ENCODE measurements around the gene TSPAN15.

The TSPAN15 gene

DNA sequence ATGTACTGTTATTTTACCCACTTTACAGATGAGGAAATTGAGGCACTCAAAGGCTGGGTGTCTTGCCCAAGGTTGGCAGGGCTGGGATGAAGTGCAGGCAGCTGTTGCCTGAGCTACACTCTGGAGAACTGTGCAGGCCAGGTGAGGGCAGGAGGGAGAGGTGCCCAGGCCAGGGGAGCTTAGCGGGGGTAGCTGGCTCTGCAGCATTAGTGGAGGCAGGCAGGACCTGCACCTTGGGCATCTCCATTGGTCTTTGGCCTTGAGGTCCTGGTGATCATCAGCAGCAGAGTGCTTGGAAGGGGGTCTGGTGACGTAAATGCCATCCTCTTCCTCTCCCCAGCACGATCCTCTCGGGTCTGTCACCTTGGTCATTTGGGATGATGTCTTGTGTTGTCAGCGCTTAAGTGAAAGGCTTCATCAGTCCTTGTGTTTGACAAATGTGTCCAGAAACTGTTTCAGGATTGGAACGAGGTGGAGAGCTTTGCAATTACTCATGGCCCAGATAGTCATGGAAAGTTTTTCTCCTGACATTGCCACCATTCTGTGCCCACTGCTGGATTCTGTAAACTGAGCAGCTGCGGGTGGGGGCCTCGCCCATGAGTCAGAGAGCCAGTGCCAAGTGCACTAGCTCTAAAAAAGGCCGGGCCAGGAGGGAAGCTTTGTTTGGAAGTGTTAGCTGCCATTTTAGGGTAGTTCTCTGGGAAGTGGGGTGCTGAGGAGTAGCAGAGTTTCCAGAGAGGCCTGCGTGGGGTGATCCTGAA, 47.6 kb downstream of the TSPAN15 start:
- H3K4me3 ChIP-seq (ENCODE audit: low read length in 2 of 2): no peak overlapping the region
- peaks cover 35 to 37% of the 10 kb centered on the region in 2 donors for H3K36me3 ChIP-seq (ENCODE audit: control insufficient read depth in 2 of 2, insufficient read depth in 2 of 2, low read length in 2 of 2)
- no peaks in the 10 kb centered on the region for H3K9me3 ChIP-seq (ENCODE audit: control insufficient read depth in 2 of 2, low read length in 2 of 2)
- no peak overlapping the region for H3K27ac ChIP-seq (ENCODE audit: low read depth in 2 of 2, low read length in 2 of 2)
- no peaks in the 10 kb centered on the region for H3K4me1 ChIP-seq (ENCODE audit: control insufficient read depth in 2 of 2, insufficient read depth in 2 of 2, low read length in 2 of 2)
- no peak overlapping the region for H3K9ac ChIP-seq (ENCODE audit: low read depth in 1 of 2, low read length in 2 of 2)
- H3K27me3 ChIP-seq (ENCODE audit: control insufficient read depth in 2 of 2, insufficient read depth in 2 of 2, low read length in 2 of 2): no peaks in the 10 kb centered on the region

DNA sequence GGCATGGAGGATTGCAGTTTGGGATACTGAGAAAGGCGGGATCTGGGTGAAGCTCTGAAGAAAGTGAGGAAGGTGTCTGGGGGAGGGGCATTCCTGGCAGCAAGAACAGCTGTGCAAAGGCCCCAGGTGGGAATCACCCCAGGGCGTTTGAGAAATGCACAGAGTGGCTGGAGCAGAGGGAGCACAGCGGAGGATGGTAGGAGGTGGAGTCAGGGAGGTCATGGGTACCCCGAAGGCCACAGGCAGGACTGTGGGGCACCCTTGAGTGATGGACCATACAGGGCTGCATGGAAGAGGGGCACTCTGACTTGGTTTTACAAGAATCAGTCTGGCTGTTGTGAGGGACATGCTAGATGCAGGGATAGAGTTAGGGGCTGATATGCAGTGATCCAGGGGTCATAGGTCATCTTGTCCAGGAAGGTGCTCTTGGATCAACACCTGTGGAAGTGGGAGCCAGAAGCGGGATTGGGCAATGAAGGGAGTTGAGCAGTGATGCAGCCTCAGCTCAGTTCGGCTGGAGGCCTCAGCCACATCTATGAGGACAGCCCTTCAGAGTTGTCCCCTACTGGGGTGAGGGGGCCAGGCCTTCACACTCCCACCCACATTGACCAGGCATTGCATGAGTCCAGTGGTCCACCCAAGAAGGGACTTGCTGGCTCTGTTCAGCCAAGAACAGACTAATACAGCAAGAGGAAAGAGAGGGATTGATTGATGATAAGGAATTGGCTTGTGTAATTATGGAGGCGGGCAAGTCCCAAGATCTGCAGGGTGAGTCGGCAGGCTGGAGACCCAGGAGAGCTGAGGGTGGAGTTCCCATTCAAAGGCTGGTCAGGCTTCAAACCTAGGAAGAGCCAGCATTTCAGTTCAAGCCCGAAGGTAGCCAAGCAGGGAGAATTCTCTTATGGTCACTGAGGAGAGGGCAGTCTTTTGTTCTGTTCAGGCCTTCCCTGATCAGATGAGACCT, 48.7 kb downstream of the TSPAN15 start:
- no peaks in the 10 kb centered on the region for H3K27me3 ChIP-seq (ENCODE audit: control insufficient read depth in 2 of 2, insufficient read depth in 2 of 2, low read length in 2 of 2)
- no peak overlapping the region for H3K9ac ChIP-seq (ENCODE audit: low read depth in 1 of 2, low read length in 2 of 2)
- no peaks in the 10 kb centered on the region for H3K4me1 ChIP-seq (ENCODE audit: control insufficient read depth in 2 of 2, insufficient read depth in 2 of 2, low read length in 2 of 2)
- peaks cover 37 to 39% of the 10 kb centered on the region in 2 donors for H3K36me3 ChIP-seq (ENCODE audit: control insufficient read depth in 2 of 2, insufficient read depth in 2 of 2, low read length in 2 of 2)
- H3K27ac ChIP-seq (ENCODE audit: low read depth in 2 of 2, low read length in 2 of 2): no peak overlapping the region
- H3K4me3 ChIP-seq (ENCODE audit: low read length in 2 of 2): no peak overlapping the region
- no peaks in the 10 kb centered on the region for H3K9me3 ChIP-seq (ENCODE audit: control insufficient read depth in 2 of 2, low read length in 2 of 2)

DNA sequence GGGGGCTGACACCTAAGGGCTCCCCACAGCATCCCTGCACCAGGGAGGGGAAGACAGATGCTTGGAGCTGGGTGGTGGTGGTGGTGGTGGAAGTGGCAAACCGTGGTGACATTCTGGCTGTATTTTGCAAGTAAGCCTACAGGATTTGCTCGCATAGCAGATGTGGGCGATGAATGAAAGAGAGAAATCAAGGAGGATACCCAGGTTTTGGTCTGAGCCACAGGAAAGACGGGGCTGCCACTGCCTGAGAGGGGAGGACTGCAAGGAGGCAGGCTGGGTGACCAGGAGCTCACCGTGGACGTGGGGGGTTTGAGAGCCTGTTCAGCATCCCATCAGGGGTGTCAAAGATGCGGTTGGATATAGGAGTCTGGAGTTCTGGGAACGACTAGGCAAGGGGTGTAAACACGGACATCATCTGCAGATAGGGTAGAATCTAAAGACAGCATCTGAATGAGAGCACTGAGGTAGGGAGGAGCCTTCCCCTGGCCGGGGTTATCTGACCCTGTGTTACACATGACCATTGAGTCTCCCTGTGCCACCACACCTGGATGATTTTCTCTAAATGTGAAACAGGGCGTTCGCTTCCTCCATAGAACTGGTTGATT, 49.7 kb downstream of the TSPAN15 start:
- Histone ChIP-seq H3K9me3 (ENCODE audit: control insufficient read depth in 2 of 2, low read length in 2 of 2) (no peaks in the 10 kb centered on the region), H3K27me3 (ENCODE audit: control insufficient read depth in 2 of 2, insufficient read depth in 2 of 2, low read length in 2 of 2) (no peaks in the 10 kb centered on the region), H3K4me1 (ENCODE audit: control insufficient read depth in 2 of 2, insufficient read depth in 2 of 2, low read length in 2 of 2) (no peaks in the 10 kb centered on the region), H3K36me3 (ENCODE audit: control insufficient read depth in 2 of 2, insufficient read depth in 2 of 2, low read length in 2 of 2) (peaks cover 31 to 42% of the 10 kb centered on the region in 2 donors), H3K4me3 (ENCODE audit: low read length in 2 of 2) (no peak overlapping the region), H3K27ac (ENCODE audit: low read depth in 2 of 2, low read length in 2 of 2) (no peak overlapping the region), H3K9ac (ENCODE audit: low read depth in 1 of 2, low read length in 2 of 2) (no peak overlapping the region)

DNA sequence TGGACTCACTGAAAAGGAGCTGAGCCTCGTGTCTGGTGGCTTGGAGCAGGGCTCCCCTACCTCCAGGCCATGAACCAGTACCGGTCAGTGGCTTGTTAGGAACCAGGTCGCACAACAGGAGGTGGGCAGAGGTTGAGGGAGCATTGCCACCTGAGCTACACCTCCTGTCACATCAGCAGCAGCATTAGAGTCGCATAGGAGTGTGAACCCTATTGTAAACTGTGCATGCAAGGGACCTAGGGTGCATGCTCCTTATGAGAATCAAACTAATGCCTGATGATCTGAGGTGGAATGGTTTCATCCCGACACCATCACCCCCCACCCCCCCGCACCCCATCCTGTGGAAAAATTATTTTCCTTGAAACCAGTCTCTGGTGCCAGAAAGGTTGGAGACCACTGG, 50.4 kb downstream of the TSPAN15 start:
- H3K9me3 ChIP-seq (ENCODE audit: control insufficient read depth in 2 of 2, low read length in 2 of 2): no peaks in the 10 kb centered on the region
- peaks cover 31 to 38% of the 10 kb centered on the region in 2 donors for H3K36me3 ChIP-seq (ENCODE audit: control insufficient read depth in 2 of 2, insufficient read depth in 2 of 2, low read length in 2 of 2)
- no peaks in the 10 kb centered on the region for H3K27me3 ChIP-seq (ENCODE audit: control insufficient read depth in 2 of 2, insufficient read depth in 2 of 2, low read length in 2 of 2)
- H3K4me3 ChIP-seq (ENCODE audit: low read length in 2 of 2): no peak overlapping the region
- H3K9ac ChIP-seq (ENCODE audit: low read depth in 1 of 2, low read length in 2 of 2): no peak overlapping the region
- no peak overlapping the region for H3K27ac ChIP-seq (ENCODE audit: low read depth in 2 of 2, low read length in 2 of 2)
- no peaks in the 10 kb centered on the region for H3K4me1 ChIP-seq (ENCODE audit: control insufficient read depth in 2 of 2, insufficient read depth in 2 of 2, low read length in 2 of 2)

DNA sequence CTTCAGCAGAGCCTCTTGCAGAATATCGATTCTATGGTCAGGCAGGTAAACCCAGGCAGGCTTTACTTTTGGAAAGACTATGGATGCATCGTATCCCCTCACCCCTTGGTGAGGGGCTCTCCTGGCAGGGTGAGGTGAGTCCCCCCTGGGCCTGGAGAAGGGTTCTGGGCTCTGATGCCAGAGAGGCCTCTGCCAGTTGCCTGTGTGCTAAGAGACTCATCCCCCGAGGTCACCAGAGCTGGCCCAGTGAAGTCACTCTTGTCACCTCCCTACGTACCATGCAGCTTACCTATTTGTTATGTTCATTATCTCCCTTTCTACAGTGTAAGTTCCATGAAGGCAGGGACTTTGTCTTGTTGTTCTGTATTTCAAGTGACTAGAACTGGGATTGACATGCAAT, 51.3 kb downstream of the TSPAN15 start:
- no peaks in the 10 kb centered on the region for H3K27me3 ChIP-seq (ENCODE audit: control insufficient read depth in 2 of 2, insufficient read depth in 2 of 2, low read length in 2 of 2)
- peaks cover 5 to 6% of the 10 kb centered on the region in 2 donors for H3K4me1 ChIP-seq (ENCODE audit: control insufficient read depth in 2 of 2, insufficient read depth in 2 of 2, low read length in 2 of 2)
- no peak overlapping the region for H3K27ac ChIP-seq (ENCODE audit: low read depth in 2 of 2, low read length in 2 of 2)
- H3K9ac ChIP-seq (ENCODE audit: low read depth in 1 of 2, low read length in 2 of 2): no peak overlapping the region
- no peaks in the 10 kb centered on the region for H3K9me3 ChIP-seq (ENCODE audit: control insufficient read depth in 2 of 2, low read length in 2 of 2)
- H3K36me3 ChIP-seq (ENCODE audit: control insufficient read depth in 2 of 2, insufficient read depth in 2 of 2, low read length in 2 of 2): peaks cover 23 to 30% of the 10 kb centered on the region in 2 donors
- no peak overlapping the region for H3K4me3 ChIP-seq (ENCODE audit: low read length in 2 of 2)

DNA sequence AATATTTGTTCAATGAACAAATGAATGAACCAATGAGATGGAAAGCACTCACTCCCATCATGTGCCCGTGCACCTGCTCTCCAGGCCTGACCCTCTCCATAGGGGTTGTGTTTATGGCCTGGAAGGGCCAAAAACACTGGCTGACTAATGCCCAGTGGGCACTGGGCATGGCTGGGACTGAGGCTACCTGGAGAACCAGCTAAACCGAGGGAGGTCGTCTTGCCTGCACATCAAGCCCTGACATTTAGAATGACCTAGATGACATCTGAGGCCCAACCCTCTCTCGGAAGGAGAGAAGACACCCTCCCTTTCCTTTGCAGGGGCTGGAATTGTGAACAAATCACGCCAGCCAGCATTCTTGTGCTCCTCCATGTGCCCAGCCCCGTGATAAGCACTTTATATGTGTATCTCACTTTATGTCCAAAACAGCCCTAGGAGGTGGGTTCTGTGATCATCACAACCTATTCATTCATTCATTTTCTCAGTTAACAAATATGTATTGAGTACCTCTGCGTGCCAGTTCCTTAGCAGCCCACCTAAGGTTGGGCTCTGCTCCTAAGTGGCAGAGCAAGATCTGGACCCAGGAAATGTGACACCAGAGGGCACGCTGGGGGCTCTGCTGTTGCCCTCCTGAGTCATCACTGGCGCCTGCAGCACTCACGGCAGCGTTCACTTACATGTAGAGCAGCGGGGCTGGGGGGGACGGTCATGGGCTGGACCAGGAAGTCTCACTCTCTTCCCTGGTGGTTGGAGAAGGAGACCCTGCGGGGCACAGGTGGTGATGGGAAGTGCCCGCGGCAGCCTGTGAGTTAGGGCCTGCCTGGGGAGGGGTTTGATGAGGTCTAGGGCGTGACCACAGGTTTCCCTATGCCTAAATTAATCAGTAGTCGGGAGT, 52.0 kb downstream of the TSPAN15 start:
- H3K9me3 ChIP-seq (ENCODE audit: control insufficient read depth in 2 of 2, low read length in 2 of 2): no peaks in the 10 kb centered on the region
- H3K4me3 ChIP-seq (ENCODE audit: low read length in 2 of 2): no peak overlapping the region
- H3K27ac ChIP-seq (ENCODE audit: low read depth in 2 of 2, low read length in 2 of 2): no peak overlapping the region
- no peaks in the 10 kb centered on the region for H3K27me3 ChIP-seq (ENCODE audit: control insufficient read depth in 2 of 2, insufficient read depth in 2 of 2, low read length in 2 of 2)
- H3K4me1 ChIP-seq (ENCODE audit: control insufficient read depth in 2 of 2, insufficient read depth in 2 of 2, low read length in 2 of 2): peaks cover 7 to 8% of the 10 kb centered on the region in 2 donors
- peaks cover 23 to 30% of the 10 kb centered on the region in 2 donors for H3K36me3 ChIP-seq (ENCODE audit: control insufficient read depth in 2 of 2, insufficient read depth in 2 of 2, low read length in 2 of 2)
- H3K9ac ChIP-seq (ENCODE audit: low read depth in 1 of 2, low read length in 2 of 2): no peak overlapping the region

DNA sequence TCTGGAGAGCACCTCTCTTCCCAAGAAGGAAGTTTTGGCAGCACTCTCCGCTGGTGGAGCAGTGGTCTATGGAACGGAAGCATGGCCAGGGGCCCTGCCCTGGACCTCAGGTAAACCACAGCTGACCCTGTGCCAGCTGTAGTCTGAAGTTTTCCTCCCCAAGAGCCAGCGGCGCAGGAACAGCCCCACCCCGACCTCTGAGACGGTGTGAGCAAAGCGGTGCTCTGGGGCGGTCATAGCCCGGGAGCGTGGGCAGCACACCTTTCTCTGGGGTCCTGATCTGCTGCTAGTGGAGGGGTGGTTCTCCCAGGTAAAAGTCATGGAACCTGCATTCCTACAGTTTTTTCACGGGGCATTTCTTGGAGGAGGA, 52.6 kb downstream of the TSPAN15 start:
- Histone ChIP-seq H3K36me3 (ENCODE audit: control insufficient read depth in 2 of 2, insufficient read depth in 2 of 2, low read length in 2 of 2) (peaks cover 22 to 26% of the 10 kb centered on the region in 2 donors), H3K9ac (ENCODE audit: low read depth in 1 of 2, low read length in 2 of 2) (no peak overlapping the region), H3K4me3 (ENCODE audit: low read length in 2 of 2) (no peak overlapping the region), H3K27ac (ENCODE audit: low read depth in 2 of 2, low read length in 2 of 2) (no peak overlapping the region), H3K27me3 (ENCODE audit: control insufficient read depth in 2 of 2, insufficient read depth in 2 of 2, low read length in 2 of 2) (no peaks in the 10 kb centered on the region), H3K4me1 (ENCODE audit: control insufficient read depth in 2 of 2, insufficient read depth in 2 of 2, low read length in 2 of 2) (peaks cover 7 to 8% of the 10 kb centered on the region in 2 donors), H3K9me3 (ENCODE audit: control insufficient read depth in 2 of 2, low read length in 2 of 2) (no peaks in the 10 kb centered on the region)

DNA sequence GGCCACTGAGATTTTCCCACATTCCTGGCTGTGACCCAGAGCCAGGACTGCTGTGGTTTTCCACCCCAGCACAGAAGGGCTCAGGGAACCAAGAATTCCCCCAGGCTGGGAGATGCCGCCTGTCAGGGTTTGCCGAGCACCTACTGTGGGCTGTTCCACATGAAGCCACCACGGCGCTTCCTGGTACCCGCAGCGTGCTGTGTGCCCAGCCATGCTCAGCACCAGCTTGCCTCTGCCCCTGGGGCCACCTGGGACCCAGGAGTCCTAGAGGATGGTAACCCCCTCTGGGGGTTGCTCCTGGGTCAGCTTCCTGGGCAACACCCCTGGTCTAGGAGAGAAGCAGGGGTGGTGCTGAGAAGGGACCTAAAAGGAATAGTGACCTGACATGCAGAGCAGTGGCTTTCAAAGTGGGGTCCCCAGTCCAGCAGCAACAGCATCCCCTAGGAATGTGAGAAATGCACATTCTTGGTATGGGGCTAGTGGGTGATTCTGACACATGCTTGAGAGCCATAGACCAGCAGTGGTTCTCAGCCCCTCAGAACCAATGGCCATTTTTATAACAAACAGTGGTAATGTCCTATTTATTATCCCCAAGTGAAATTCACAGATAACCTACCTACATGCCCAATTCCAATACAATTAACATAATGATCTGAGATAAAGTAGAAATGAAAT, 53.4 kb downstream of the TSPAN15 start:
- Histone ChIP-seq H3K36me3 (ENCODE audit: control insufficient read depth in 2 of 2, insufficient read depth in 2 of 2, low read length in 2 of 2) (peaks cover 17 to 24% of the 10 kb centered on the region in 2 donors), H3K27me3 (ENCODE audit: control insufficient read depth in 2 of 2, insufficient read depth in 2 of 2, low read length in 2 of 2) (no peaks in the 10 kb centered on the region), H3K9ac (ENCODE audit: low read depth in 1 of 2, low read length in 2 of 2) (no peak overlapping the region), H3K4me1 (ENCODE audit: control insufficient read depth in 2 of 2, insufficient read depth in 2 of 2, low read length in 2 of 2) (peaks cover 7 to 8% of the 10 kb centered on the region in 2 donors), H3K9me3 (ENCODE audit: control insufficient read depth in 2 of 2, low read length in 2 of 2) (no peaks in the 10 kb centered on the region), H3K27ac (ENCODE audit: low read depth in 2 of 2, low read length in 2 of 2) (no peak overlapping the region), H3K4me3 (ENCODE audit: low read length in 2 of 2) (no peak overlapping the region)

DNA sequence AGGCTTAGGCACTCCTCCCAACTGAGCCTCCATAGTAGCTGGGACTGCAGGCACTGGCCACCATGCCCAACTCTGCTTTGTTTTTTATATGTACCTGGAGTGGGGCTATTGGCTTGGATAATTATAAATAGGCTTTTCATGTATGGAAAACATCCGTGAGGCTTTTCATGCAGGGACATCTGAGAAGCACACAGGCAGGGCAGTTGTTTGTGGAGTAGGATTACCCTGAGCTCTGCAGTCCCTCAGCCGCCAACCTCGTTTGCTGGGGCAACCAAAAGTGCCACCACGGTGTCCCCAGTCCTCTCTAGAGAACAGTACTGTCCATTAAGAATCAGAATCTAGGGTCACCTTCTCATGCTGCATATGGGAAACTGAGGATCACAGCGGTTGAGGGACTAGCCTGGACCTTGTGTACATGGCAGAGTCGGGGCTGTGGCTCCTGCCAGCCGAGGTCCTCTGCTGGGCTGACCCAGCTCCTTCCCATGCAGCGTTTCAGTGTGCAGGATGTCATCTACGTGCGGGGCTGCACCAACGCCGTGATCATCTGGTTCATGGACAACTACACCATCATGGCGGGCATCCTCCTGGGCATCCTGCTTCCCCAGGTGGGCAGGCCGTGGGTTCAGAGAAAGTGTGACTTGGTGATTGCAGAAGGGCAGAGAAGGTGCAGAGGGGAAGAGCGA, 54.5 kb downstream of the TSPAN15 start:
- Histone ChIP-seq H3K9ac (ENCODE audit: low read depth in 1 of 2, low read length in 2 of 2) (no peak overlapping the region), H3K36me3 (ENCODE audit: control insufficient read depth in 2 of 2, insufficient read depth in 2 of 2, low read length in 2 of 2) (peaks cover 15 to 22% of the 10 kb centered on the region in 2 donors), H3K27me3 (ENCODE audit: control insufficient read depth in 2 of 2, insufficient read depth in 2 of 2, low read length in 2 of 2) (no peaks in the 10 kb centered on the region), H3K4me3 (ENCODE audit: low read length in 2 of 2) (no peak overlapping the region), H3K4me1 (ENCODE audit: control insufficient read depth in 2 of 2, insufficient read depth in 2 of 2, low read length in 2 of 2) (peaks cover 7 to 8% of the 10 kb centered on the region in 2 donors), H3K27ac (ENCODE audit: low read depth in 2 of 2, low read length in 2 of 2) (no peak overlapping the region), H3K9me3 (ENCODE audit: control insufficient read depth in 2 of 2, low read length in 2 of 2) (no peaks in the 10 kb centered on the region)
